Endodermal cell (in vitro differentiated cells): Measurements from ENCODE around the gene MRNIP. TPM values are rescaled to one million over a fixed set of nuclear protein-coding genes. Genes with fewer than 3 reads are reported as not detected.

ENCODE experiments used
- DNase-seq: peaks from one replicate; pipeline ENCODE4 v3.0.0-alpha.2; 2017
- H3K27ac ChIP-seq: 2 replicates; pipeline ENCODE4 v1.5.1; 2013; ENCODE audit warnings: mild to moderate bottlenecking, low read depth, low read length, moderate library complexity
- H3K27me3 ChIP-seq: 2 replicates; pipeline ENCODE4 v1.6.1; 2013; ENCODE audit warnings: mild to moderate bottlenecking, low read length, moderate library complexity; ENCODE audit not compliant: insufficient read depth, control insufficient read depth, poor library complexity, severe bottlenecking
- H3K36me3 ChIP-seq: 2 replicates; pipeline ENCODE4 v1.7.0; 2013; ENCODE audit warnings: mild to moderate bottlenecking, low read length, moderate library complexity; ENCODE audit not compliant: control insufficient read depth, insufficient read depth
- H3K4me1 ChIP-seq: one replicate; pipeline ENCODE4 v1.7.0; 2013; ENCODE audit warnings: low read length; ENCODE audit not compliant: control insufficient read depth, insufficient read depth
- H3K4me3 ChIP-seq: 2 replicates; pipeline ENCODE4 v1.5.1; 2013; ENCODE audit warnings: mild to moderate bottlenecking, low read length, moderate library complexity
- H3K9ac ChIP-seq: 2 replicates; pipeline ENCODE4 v1.6.1; 2013; ENCODE audit warnings: mild to moderate bottlenecking, low read length, moderate library complexity; ENCODE audit not compliant: poor library complexity, severe bottlenecking; ENCODE audit errors: extremely low read depth
- H3K9me3 ChIP-seq: 2 replicates; pipeline ENCODE4 v1.6.1; 2013; ENCODE audit warnings: mild to moderate bottlenecking, low read length, moderate library complexity; ENCODE audit not compliant: control insufficient read depth
- H3K27ac Mint-ChIP-seq: 2 replicates; pipeline ENCODE4 v1.8.0; 2020; ENCODE audit warnings: mixed read lengths
- H3K27me3 Mint-ChIP-seq: 2 replicates; pipeline ENCODE4 v1.8.0; 2021; ENCODE audit warnings: mild to moderate bottlenecking, mixed read lengths; ENCODE audit not compliant: insufficient read depth
- H3K36me3 Mint-ChIP-seq: 2 replicates; pipeline ENCODE4 v1.8.0; 2020; ENCODE audit warnings: low read depth, mixed read lengths
- H3K4me1 Mint-ChIP-seq: 2 replicates; pipeline ENCODE4 v1.8.0; 2020; ENCODE audit warnings: mixed read lengths
- H3K4me3 Mint-ChIP-seq: 2 replicates; pipeline ENCODE4 v1.8.0; 2020; ENCODE audit warnings: mild to moderate bottlenecking, moderate library complexity, mixed read lengths
- H3K9me3 Mint-ChIP-seq: 2 replicates; pipeline ENCODE4 v1.8.0; 2020; ENCODE audit warnings: mild to moderate bottlenecking, mixed read lengths
- WGBS, 2 experiments: methylation state at CpG; one replicate each; pipeline versions ENCODE4 v1.1.5 to v1.1.7; 2013; ENCODE audit warnings: missing lambda C conversion rate in 2 of 2, mixed read lengths in 1 of 2; ENCODE audit not compliant: insufficient coverage in 1 of 2, insufficient read length in 1 of 2; 5-methylcytosine and 5-hydroxymethylcytosine counted together
- total RNA-seq, 2 donors: library from RNA; stranded (reverse); fragmentation: NEBNext Ultra II Directional in 1 of 2; extraction: Animal tissue kit (Norgen Biotek cat#: 25700) in 1 of 2; gene quantifications; 2 replicates in 1 of 2; 3 replicates in 1 of 2; pipeline ENCODE4 v1.2.1, GENCODE V29; 2021
- TF ChIP-seq, protein P1 (sequence below): fragments of 200-600 bp; sonication (generic); conservative IDR thresholded peaks from 2 replicates; pipeline ENCODE4 v1.5.0; 2021; ENCODE audit warnings: antibody characterized with exemption, mild to moderate bottlenecking

MRNIP gene
- total RNA-seq, 2 donors from 2014 or later: 45.8 to 55.3 TPM

GRCh38 chr5:179799644-179799973 is 59.0 kb downstream of the MRNIP start:
- H3K36me3 ChIP-seq: peaks cover 47% of the 10 kb centered on the region
- peaks cover 5% of the 10 kb centered on the region for H3K4me1 ChIP-seq
- Mint-ChIP-seq H3K36me3 (peaks cover 27% of the 10 kb centered on the region), H3K9me3 (no peaks in the 10 kb centered on the region), H3K27ac (no peak overlapping the region), H3K27me3 (no peaks in the 10 kb centered on the region), H3K4me3 (no peak overlapping the region), H3K4me1 (peaks cover 9% of the 10 kb centered on the region)
- H3K27me3 ChIP-seq: no peaks in the 10 kb centered on the region
- TF ChIP-seq, protein P1, sequence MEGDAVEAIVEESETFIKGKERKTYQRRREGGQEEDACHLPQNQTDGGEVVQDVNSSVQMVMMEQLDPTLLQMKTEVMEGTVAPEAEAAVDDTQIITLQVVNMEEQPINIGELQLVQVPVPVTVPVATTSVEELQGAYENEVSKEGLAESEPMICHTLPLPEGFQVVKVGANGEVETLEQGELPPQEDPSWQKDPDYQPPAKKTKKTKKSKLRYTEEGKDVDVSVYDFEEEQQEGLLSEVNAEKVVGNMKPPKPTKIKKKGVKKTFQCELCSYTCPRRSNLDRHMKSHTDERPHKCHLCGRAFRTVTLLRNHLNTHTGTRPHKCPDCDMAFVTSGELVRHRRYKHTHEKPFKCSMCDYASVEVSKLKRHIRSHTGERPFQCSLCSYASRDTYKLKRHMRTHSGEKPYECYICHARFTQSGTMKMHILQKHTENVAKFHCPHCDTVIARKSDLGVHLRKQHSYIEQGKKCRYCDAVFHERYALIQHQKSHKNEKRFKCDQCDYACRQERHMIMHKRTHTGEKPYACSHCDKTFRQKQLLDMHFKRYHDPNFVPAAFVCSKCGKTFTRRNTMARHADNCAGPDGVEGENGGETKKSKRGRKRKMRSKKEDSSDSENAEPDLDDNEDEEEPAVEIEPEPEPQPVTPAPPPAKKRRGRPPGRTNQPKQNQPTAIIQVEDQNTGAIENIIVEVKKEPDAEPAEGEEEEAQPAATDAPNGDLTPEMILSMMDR: no peak
- no peak overlapping the region for H3K9ac ChIP-seq
- no peak overlapping the region for H3K27ac ChIP-seq
- 92 to 96% methylated on average over 3 to 5 of the region's 5 CpGs for WGBS, 2 experiments
- no peaks in the 10 kb centered on the region for H3K9me3 ChIP-seq
- no peak for DNase-seq
- no peak overlapping the region for H3K4me3 ChIP-seq

GRCh38 chr5:179798771-179799643 is 59.6 kb downstream of the MRNIP start:
- DNase-seq: peak; percentile 38
- Mint-ChIP-seq H3K4me3 (no peak overlapping the region), H3K9me3 (no peaks in the 10 kb centered on the region), H3K4me1 (peaks cover 7% of the 10 kb centered on the region), H3K36me3 (peaks cover 27% of the 10 kb centered on the region), H3K27ac (no peak overlapping the region), H3K27me3 (no peaks in the 10 kb centered on the region)
- no peaks in the 10 kb centered on the region for H3K27me3 ChIP-seq
- H3K4me1 ChIP-seq: peaks cover 5% of the 10 kb centered on the region
- H3K9ac ChIP-seq: no peak overlapping the region
- H3K9me3 ChIP-seq: no peaks in the 10 kb centered on the region
- TF ChIP-seq, protein P1: no peak
- 95% methylated on average over 33 to 36 of the region's 36 CpGs for WGBS, 2 experiments
- H3K27ac ChIP-seq: no peak overlapping the region
- no peak overlapping the region for H3K4me3 ChIP-seq
- H3K36me3 ChIP-seq: peaks cover 47% of the 10 kb centered on the region

DNA sequence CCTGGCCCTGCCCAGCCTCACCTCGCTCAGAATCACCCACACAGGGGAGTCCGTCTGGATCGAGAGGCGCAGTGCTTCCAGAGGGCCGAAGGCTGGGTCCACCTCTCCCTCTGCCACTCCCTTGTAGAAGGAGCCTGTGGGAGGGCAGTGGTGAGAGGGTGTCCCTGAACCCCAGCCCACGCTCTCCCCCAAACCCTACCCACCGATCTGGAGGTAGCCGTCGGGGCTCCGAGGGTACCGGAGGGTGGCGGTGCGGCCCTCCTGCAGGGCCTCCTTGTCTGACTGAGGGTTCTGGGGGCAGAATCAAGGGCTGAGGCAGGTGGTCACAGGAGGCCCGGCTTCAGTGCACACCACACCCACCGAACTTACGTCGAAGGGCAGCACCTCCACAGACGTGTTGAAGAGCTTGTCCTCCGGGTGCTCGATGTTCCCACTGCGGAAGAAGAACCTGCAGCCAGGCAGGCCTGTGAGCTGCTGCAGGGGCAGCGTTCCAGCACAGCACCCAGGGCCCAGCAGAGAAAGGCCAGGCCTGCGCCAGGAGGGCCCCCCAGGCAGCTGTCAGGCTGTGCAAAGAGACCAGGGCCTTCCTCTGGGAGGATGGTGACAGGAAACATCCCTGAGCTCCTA is 60.4 kb downstream of the MRNIP start:
- DNase-seq: peak; percentile 38
- peaks cover 47% of the 10 kb centered on the region for H3K36me3 ChIP-seq
- no peaks in the 10 kb centered on the region for H3K9me3 ChIP-seq
- WGBS, 2 experiments: 95 to 99% methylated on average over 11 to 22 of the region's 23 CpGs
- peaks cover 7% of the 10 kb centered on the region for H3K4me1 Mint-ChIP-seq
- peaks cover 5% of the 10 kb centered on the region for H3K4me1 ChIP-seq
- H3K27ac ChIP-seq: no peak overlapping the region
- no peaks in the 10 kb centered on the region for H3K27me3 ChIP-seq
- peaks cover 27% of the 10 kb centered on the region for H3K36me3 Mint-ChIP-seq
- H3K27ac Mint-ChIP-seq: no peak overlapping the region
- no peaks in the 10 kb centered on the region for H3K9me3 Mint-ChIP-seq
- H3K27me3 Mint-ChIP-seq: no peaks in the 10 kb centered on the region
- no peak overlapping the region for H3K9ac ChIP-seq
- no peak overlapping the region for H3K4me3 ChIP-seq
- TF ChIP-seq, protein P1: no peak
- H3K4me3 Mint-ChIP-seq: no peak overlapping the region
